Suprapubic skin (tissue), 4 donors: Measurements from ENCODE around the gene TRMT112. TPM values are rescaled to one million over a fixed set of nuclear protein-coding genes. Genes with fewer than 3 reads are reported as not detected.

Source experiments
- total RNA-seq, 4 donors: library from RNA; depleted of rRNA; stranded (reverse); fragments of >200 nt; gene quantifications; one replicate each; pipeline ENCODE4 v1.1.0, GENCODE V29; 2016

The TRMT112 gene
- total RNA-seq, 4 donors from 2014 or later = 170 to 332 (median 255) TPM

Other genes with a start within 250 kb of the TRMT112 start
- gene MACROD1, start 151.4 kb downstream of the TRMT112 start, total RNA-seq = 10 to 100 TPM; 29.2 to 64.6 (median 46.2) TPM
- gene STIP1, start 131.4 kb downstream of the TRMT112 start, total RNA-seq = 10 to 100 TPM; 47.1 to 93.9 (median 87.4) TPM
- 10 to 100 TPM in 2 of 4 donors, 1 to 10 TPM in 2; 4.7 to 22.2 (median 8.2) TPM for gene FERMT3, start 110.8 kb downstream of the TRMT112 start, total RNA-seq
- 10 to 100 TPM; 48.4 to 62.2 (median 52.8) TPM for gene TRPT1, start 91.4 kb downstream of the TRMT112 start, total RNA-seq
- gene NUDT22, start 91.3 kb downstream of the TRMT112 start, total RNA-seq = 10 to 100 TPM; 44.5 to 66.1 (median 54.4) TPM
- gene DNAJC4, start 87.0 kb downstream of the TRMT112 start, total RNA-seq = 10 to 100 TPM; 26.9 to 55.1 (median 37.3) TPM
- 10 to 100 TPM; 56.1 to 75.0 (median 65.5) TPM for gene VEGFB, start 83.0 kb downstream of the TRMT112 start, total RNA-seq
- 10 to 100 TPM; 43.9 to 64.7 (median 53.4) TPM for gene FKBP2, start 76.5 kb downstream of the TRMT112 start, total RNA-seq
- 100 to 1,000 TPM; 127 to 220 (median 158) TPM for gene PPP1R14B, start 70.6 kb downstream of the TRMT112 start, total RNA-seq
- 10 to 100 TPM; 33.3 to 46.9 (median 36.3) TPM for gene PLCB3, start 66.0 kb downstream of the TRMT112 start, total RNA-seq
- gene BAD, start 32.9 kb downstream of the TRMT112 start, total RNA-seq = 10 to 100 TPM; 57.1 to 71.9 (median 64.4) TPM
- gene GPR137, start 31.7 kb downstream of the TRMT112 start, total RNA-seq = 10 to 100 TPM; 17.8 to 30.0 (median 19.7) TPM
- gene KCNK4, start 26.3 kb downstream of the TRMT112 start, total RNA-seq = not detected
- not detected for gene CATSPERZ, start 17.2 kb downstream of the TRMT112 start, total RNA-seq
- gene ESRRA, start 12.0 kb downstream of the TRMT112 start, total RNA-seq = 10 to 100 TPM; 65.0 to 93.6 (median 74.3) TPM
- gene PRDX5, start 562 bp upstream of the TRMT112 start, total RNA-seq = 100 to 1,000 TPM; 130 to 227 (median 187) TPM
- 1 to 10 TPM; 3.3 to 8.3 (median 5.4) TPM for gene CCDC88B, start 22.6 kb upstream of the TRMT112 start, total RNA-seq
- 10 to 100 TPM; 29.4 to 46.0 (median 39.6) TPM for gene RPS6KA4, start 41.6 kb upstream of the TRMT112 start, total RNA-seq
- not detected for gene SLC22A11, start 238.4 kb upstream of the TRMT112 start, total RNA-seq